Measurements from ENCODE around the gene JAK2.
A peak's percentile ranks its signal among the peaks of the same experiment; 100 is the strongest.
"Not testable (repeated sequence)": the region's sequence is repeated elsewhere in the genome, so short reads cannot be mapped to it uniquely, and the experiment has no call there.

Gene JAK2

DNA sequence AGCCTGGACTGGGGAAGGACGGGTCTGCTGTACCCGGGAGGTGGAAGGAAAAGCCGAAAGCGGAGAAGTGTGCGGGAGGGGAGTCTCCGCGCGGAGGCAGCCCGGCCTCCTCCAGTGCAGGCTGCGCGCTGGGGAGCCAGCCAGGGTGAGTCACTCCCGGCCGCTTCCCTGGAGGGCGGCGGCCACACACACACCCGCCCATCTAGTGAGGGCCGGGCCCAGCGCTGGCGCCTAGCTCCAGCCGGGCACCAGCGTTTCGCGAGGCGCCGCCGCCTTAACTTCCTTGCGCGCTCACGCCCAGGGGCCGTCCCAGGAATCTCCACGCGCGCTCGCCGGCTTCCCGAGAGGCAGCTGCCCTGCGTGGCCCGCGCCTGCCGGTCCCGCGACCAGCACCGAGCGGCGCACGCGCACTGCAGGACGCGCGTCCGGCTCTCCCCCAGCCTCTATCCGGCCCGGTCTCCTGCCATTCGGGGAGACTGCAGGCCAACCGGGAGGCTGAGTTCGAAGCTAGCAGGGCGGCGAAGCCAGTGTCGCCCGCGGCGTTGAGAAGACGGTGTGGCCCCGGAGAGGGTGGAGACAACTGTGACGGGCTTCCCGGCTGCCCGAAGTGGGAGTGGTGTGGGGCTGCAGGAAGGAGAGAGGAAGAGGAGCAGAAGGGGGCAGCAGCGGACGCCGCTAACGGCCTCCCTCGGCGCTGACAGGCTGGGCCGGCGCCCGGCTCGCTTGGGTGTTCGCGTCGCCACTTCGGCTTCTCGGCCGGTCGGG, at the start of gene JAK2:
TSS of gene JAK2 (plus strand) at position 652 of the 765 bp plus-strand sequence. CDS start 36,716 bp downstream, outside the sequence.
- Histone ChIP-seq H3K27ac (peak within 1 kb of the TSS; percentile 86 to 98 (median 94)), H3K4me1 (peaks cover 28 to 77% (median 45%) of the 10 kb centered on the region in 10 experiments), H3K4me3 (peak within 1 kb of the TSS; percentile 70 to 92 (median 80)), H4K20me1 (peaks cover 0 to 36% (median 26%) of the 10 kb centered on the region in 11 experiments; a peak in 13 of 22 replicates), H3K27me3 (no peaks in the 10 kb centered on the region), H3K4me2 (peak within 1 kb of the TSS; percentile 77 to 96 (median 94)), H3K9ac (peak within 1 kb of the TSS; percentile 87 to 97 (median 93)), H3K9me3 (replicated peaks in 1 of 11) (no peaks in the 10 kb centered on the region), H3K36me3 (peaks cover 0 to 25% (median 6%) of the 10 kb centered on the region in 11 experiments; a peak in 8 of 22 replicates)
- no peak for TF ChIP-seq Cebpa-rat (IDR thresholded peaks at IDR 0.05)

DNA sequence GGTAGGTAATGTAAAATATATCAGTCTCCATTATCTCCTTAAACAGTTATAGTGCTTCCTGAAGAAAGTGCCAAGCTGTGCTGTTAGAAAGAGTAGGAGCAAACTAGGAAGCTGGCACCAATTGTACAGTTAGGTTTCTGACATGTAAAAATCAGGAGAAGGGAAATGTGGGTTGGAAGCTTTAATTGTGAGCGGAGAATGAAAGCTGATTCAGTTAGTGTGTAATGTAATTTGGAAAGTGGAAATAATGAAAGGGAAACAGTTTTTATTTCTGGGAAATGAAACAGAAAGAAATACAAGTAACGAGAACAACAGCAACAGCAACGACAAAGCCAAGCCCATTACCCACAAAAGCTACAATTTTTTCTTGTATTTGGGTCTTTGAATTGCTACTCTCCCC, 48.8 kb upstream of the JAK2 start:
- peak overlapping the region in 7 of 11 experiments; percentile 69 to 90 (median 80); a peak in 14 of 22 replicates for H3K4me2 ChIP-seq
- no peaks in the 10 kb centered on the region for H3K27me3 ChIP-seq
- no peaks in the 10 kb centered on the region for H4K20me1 ChIP-seq
- no peaks in the 10 kb centered on the region for H3K36me3 ChIP-seq
- no peak for TF ChIP-seq Cebpa-rat (IDR thresholded peaks at IDR 0.05)
- H3K4me3 ChIP-seq, result peak overlapping the region in 1 of 10 experiments; percentile 11; a peak in 2 of 20 replicates
- peaks cover 10 to 86% (median 55%) of the 10 kb centered on the region in 10 experiments; a peak in 19 of 20 replicates for H3K4me1 ChIP-seq
- no peaks in the 10 kb centered on the region for H3K9me3 ChIP-seq (replicated peaks in 1 of 11)
- peak overlapping the region in 8 of 11 experiments; percentile 18 to 96 (median 92); a peak in 16 of 22 replicates for H3K27ac ChIP-seq
- peak overlapping the region in 6 of 11 experiments; percentile 17 to 78 (median 48); a peak in 11 of 22 replicates for H3K9ac ChIP-seq

DNA sequence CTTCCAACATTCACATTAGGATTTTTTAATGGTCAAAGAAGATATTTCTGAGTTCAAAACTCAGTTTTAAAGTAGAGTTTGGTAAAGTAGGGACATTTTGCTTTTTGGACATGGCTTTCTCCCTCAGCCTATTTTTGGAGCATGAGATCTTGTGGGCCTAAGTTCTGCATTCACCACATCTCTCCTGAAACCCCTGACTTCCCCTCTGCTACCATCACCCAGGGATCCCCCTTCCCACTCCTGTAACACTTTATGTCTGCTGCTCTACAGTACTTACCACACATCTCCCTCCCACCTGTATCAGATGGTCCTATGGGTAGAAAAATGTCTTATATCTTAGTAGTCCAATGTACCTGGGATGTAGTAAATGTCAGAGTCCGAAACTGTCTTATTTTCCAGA, 48.2 kb upstream of the JAK2 start:
- Histone ChIP-seq H3K27ac (peak overlapping the region in 9 of 11 experiments; percentile 71 to 96 (median 92); a peak in 16 of 22 replicates), H3K9ac (peak overlapping the region in 6 of 11 experiments; percentile 5 to 78 (median 52); a peak in 10 of 22 replicates), H3K4me2 (peak overlapping the region in 8 of 11 experiments; percentile 12 to 90 (median 80); a peak in 15 of 22 replicates), H3K9me3 (replicated peaks in 1 of 11) (no peaks in the 10 kb centered on the region), H3K4me1 (peaks cover 10 to 92% (median 59%) of the 10 kb centered on the region in 10 experiments; a peak in 19 of 20 replicates), H3K27me3 (no peaks in the 10 kb centered on the region), H4K20me1 (no peaks in the 10 kb centered on the region), H3K36me3 (no peaks in the 10 kb centered on the region), H3K4me3 (peak overlapping the region in 3 of 10 experiments; percentile 7 to 24 (median 22); a peak in 3 of 20 replicates)
- no peak for TF ChIP-seq Cebpa-rat (IDR thresholded peaks at IDR 0.05)

DNA sequence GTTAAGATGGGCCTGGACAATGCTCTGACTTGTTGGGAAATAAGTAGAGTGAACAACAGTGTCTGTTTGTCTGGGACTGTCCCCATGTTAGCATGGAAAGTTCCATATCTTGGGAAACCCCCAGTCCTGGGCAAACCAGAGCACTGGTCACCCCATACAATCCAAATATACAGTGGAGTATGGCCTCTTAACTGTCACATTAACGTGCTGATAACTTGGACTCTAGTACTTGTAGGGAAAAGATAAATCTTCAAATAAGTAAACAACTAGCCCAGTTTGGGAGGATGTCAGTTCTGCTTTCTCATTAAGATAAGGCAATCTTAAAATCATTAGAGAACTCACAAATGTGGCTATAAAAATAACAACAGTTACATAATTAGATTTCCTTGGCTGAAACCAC, 47.6 kb upstream of the JAK2 start:
- Histone ChIP-seq H3K27me3 (no peaks in the 10 kb centered on the region), H4K20me1 (no peaks in the 10 kb centered on the region), H3K4me1 (peaks cover 10 to 94% (median 65%) of the 10 kb centered on the region in 10 experiments; a peak in 19 of 20 replicates), H3K9me3 (replicated peaks in 1 of 11) (no peaks in the 10 kb centered on the region), H3K4me2 (peak overlapping the region in 7 of 11 experiments; percentile 69 to 90 (median 80); a peak in 14 of 22 replicates), H3K27ac (peak overlapping the region in 9 of 11 experiments; percentile 71 to 96 (median 92); a peak in 18 of 22 replicates), H3K9ac (peak overlapping the region in 6 of 11 experiments; percentile 5 to 78 (median 52); a peak in 10 of 22 replicates), H3K4me3 (peak overlapping the region in 3 of 10 experiments; percentile 7 to 24 (median 22); a peak in 1 of 20 replicates), H3K36me3 (no peaks in the 10 kb centered on the region)
- TF ChIP-seq Cebpa-rat (IDR thresholded peaks at IDR 0.05), result no peak

DNA sequence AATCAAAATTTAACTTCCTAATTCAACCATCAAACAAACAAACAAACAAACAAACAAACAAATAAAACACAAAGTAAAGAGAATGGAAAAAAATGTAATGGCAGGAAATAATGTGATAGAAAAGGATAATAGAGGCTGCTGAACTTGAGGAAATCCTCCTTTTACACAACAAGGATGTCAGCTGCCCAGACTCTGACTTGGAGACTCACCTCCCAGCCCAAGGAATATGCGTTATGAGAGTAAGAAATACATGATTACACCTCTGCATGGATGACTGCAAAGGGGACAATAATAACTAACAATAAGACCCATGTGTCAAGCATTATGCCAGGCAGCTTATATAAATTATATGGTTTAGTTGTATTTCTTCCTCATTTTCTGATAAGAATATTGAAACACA, 46.6 kb upstream of the JAK2 start:
- Histone ChIP-seq H3K4me3 (peak overlapping the region in 1 of 10 experiments; percentile 12; a peak in 1 of 20 replicates), H3K27ac (peak overlapping the region in 10 of 11 experiments; percentile 59 to 96 (median 92); a peak in 19 of 22 replicates), H3K4me2 (peak overlapping the region in 10 of 11 experiments; percentile 24 to 90 (median 76); a peak in 18 of 22 replicates), H3K27me3 (no peaks in the 10 kb centered on the region), H3K4me1 (peaks cover 10 to 96% (median 72%) of the 10 kb centered on the region in 10 experiments; a peak in 19 of 20 replicates), H3K36me3 (no peaks in the 10 kb centered on the region), H3K9me3 (replicated peaks in 1 of 11) (no peaks in the 10 kb centered on the region), H3K9ac (peak overlapping the region in 9 of 11 experiments; percentile 20 to 78 (median 71); a peak in 14 of 22 replicates), H4K20me1 (no peaks in the 10 kb centered on the region)
- TF ChIP-seq Cebpa-rat (IDR thresholded peaks at IDR 0.05), result no peak

DNA sequence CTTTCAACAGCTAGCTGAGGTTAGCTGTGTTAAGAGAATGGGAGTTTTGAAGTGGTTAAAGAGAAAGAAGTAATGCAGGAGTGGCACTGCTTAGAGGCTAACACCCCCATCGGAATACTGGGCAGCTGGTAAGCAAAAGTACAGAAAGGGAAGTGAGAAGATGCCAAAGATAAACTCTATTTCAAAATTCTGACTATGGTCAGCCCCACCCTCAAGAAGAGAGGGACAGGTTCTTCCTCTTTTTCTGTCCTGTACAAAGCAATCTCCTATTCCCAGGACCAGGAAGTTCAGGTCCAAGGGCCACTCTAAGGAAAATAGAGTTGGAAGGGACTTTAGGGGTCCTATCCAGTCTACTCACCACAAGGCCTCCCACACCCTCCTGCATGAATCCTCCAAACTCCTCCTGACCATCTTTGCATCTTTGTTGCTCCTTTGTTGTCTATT, 45.9 kb upstream of the JAK2 start:
- Histone ChIP-seq H3K27ac (peak overlapping the region in 10 of 11 experiments; percentile 59 to 96 (median 92); a peak in 18 of 22 replicates), H4K20me1 (no peaks in the 10 kb centered on the region)

DNA sequence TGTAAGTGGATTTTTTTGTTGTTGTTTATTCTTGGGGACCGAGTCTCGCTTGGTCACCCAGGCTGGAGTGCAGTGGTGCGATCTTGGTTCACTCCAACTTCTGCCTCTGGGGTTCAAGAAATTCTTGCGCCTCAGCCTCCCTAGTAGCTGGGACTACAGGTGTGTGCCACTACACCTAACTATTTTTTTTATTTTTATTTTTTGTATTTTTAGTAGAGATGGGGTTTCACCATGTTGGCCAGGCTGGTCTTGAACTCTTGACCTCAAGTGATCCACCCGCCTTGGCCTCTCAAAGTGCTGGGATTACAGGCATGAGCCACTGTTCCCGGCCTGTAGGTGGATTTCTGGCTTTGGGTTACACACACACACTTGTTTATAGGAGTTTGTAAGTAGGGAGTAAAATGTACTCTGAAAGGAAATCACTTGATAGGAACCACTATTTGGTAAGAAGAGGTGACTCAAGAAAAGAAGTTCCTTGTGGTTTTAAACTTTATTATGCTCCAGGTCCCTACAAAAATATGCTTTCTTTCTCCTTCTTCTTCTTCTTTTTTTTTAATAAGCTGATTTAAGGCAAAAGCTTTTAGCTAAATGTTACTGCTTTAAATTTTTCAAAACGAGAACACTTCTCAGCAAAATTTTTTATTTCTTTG, 42.9 kb upstream of the JAK2 start:
- Histone ChIP-seq H3K4me1 (peaks cover 10 to 78% (median 62%) of the 10 kb centered on the region in 10 experiments; a peak in 19 of 20 replicates), H3K9ac (peak overlapping the region in 5 of 11 experiments; percentile 19 to 67 (median 55); a peak in 8 of 22 replicates), H3K4me2 (peak overlapping the region in 7 of 11 experiments; percentile 17 to 90 (median 58); a peak in 13 of 22 replicates), H3K9me3 (replicated peaks in 1 of 11) (peaks cover 0 to 13% (median 0%) of the 10 kb centered on the region in 11 experiments; a peak in 4 of 22 replicates), H3K27ac (peak overlapping the region in 7 of 11 experiments; percentile 48 to 96 (median 92); a peak in 13 of 22 replicates)
- not testable (repeated sequence) for H3K27me3 ChIP-seq, H4K20me1 ChIP-seq, H3K36me3 ChIP-seq, H3K4me3 ChIP-seq

More for the DNA sequence above, 45.9 kb upstream of the JAK2 start:
- H3K4me2 ChIP-seq, result peak overlapping the region in 10 of 11 experiments; percentile 24 to 90 (median 76); a peak in 20 of 22 replicates
- H3K27me3 ChIP-seq, result no peaks in the 10 kb centered on the region
- H3K9me3 ChIP-seq (replicated peaks in 1 of 11), result no peaks in the 10 kb centered on the region
- H3K36me3 ChIP-seq, result no peaks in the 10 kb centered on the region
- H3K4me3 ChIP-seq, result no peak overlapping the region; a peak in 1 of 20 replicates
- TF ChIP-seq Cebpa-rat (IDR thresholded peaks at IDR 0.05), result peak in 4 of 11 experiments; percentile 18 to 62 (median 32); a peak in 4 of 22 replicates
- peaks cover 10 to 98% (median 75%) of the 10 kb centered on the region in 10 experiments; a peak in 19 of 20 replicates for H3K4me1 ChIP-seq
- peak overlapping the region in 8 of 11 experiments; percentile 9 to 78 (median 72); a peak in 15 of 22 replicates for H3K9ac ChIP-seq

DNA sequence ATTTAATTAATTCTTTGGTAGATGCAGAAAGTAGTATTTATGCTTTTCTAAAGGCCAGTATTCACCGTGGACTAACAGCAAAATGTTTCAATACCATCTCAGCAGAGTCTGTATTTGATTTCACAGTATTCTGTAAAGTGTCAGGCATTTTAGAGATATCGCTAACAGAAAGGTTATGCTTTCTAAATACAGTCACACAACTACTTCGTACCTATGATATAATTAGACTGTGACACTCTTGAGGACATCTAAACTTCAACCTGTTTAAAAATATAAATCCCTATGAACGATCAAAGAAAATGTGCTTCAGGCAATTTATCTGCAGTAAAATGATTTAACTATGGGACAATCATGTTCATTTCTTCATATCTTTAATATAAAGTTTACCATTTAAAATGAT, 41.7 kb upstream of the JAK2 start:
- no peak for TF ChIP-seq Cebpa-rat (IDR thresholded peaks at IDR 0.05)
- Histone ChIP-seq H3K9me3 (replicated peaks in 1 of 11) (peaks cover 0 to 13% (median 0%) of the 10 kb centered on the region in 11 experiments; a peak in 4 of 22 replicates), H3K9ac (no peak overlapping the region), H3K27me3 (no peaks in the 10 kb centered on the region), H3K36me3 (no peaks in the 10 kb centered on the region), H4K20me1 (no peaks in the 10 kb centered on the region), H3K4me2 (peak overlapping the region in 4 of 11 experiments; percentile 58 to 90 (median 84); a peak in 9 of 22 replicates), H3K4me1 (peaks cover 10 to 66% (median 50%) of the 10 kb centered on the region in 10 experiments; a peak in 19 of 20 replicates), H3K4me3 (no peak overlapping the region), H3K27ac (peak overlapping the region in 6 of 11 experiments; percentile 9 to 96 (median 93); a peak in 8 of 22 replicates)

DNA sequence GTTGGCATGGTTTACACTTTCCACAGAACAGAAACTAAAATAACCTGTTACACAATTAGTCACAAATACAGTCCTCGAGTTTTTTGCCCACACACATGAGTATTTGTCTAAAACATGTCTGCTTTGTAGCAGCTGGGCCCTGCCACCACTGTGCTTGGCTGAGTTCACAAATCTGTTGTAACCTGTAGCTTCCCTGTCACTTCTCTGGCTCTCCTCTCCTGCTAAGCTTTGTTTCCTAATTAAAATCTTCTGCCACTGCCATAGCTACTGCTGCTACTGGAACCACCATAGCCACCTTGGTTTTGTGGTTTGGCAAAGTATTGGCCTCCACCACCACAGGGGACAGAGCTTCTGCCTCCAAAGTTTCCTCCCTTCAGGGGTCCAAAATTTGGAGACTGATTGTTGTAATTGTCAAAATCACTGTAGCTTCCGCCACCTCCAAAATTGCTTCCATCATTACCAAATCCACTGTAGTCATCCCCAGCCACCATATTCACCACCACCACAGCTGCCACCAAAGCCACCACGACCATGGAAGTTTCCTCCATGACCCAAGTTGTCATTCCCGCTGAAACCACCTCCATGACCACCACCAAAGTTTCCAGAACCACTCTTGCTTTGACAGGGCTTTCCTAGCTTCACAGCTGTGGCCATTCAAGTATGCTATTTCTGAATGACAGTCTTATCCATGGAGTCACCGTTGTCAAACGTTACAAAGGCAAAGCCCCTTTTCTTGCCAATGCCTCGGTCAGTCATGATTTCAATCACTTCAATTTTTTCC, 40.5 kb upstream of the JAK2 start:
- H3K9me3 ChIP-seq (replicated peaks in 1 of 11), result peaks cover 0 to 13% (median 0%) of the 10 kb centered on the region in 11 experiments; a peak in 4 of 22 replicates
- peak overlapping the region in 6 of 11 experiments; percentile 15 to 44 (median 32); a peak in 9 of 22 replicates for H3K4me2 ChIP-seq
- not testable (repeated sequence) for H3K27me3 ChIP-seq, H3K4me3 ChIP-seq, H3K36me3 ChIP-seq, H3K9ac ChIP-seq, H4K20me1 ChIP-seq
- H3K4me1 ChIP-seq, result peaks cover 0 to 53% (median 38%) of the 10 kb centered on the region in 10 experiments; a peak in 14 of 20 replicates
- peak overlapping the region in 4 of 11 experiments; percentile 19 to 54 (median 41); a peak in 7 of 22 replicates for H3K27ac ChIP-seq

Data from BLaER1 treated with 17β-estradiol and CSF1 and Interleukin-3, amounts not matched to agents 10 nM and 100 nM (cell line).